Right lobe of liver (tissue), 6 donors: Measurements from ENCODE around the gene PDCD7. TPM values are rescaled to one million over a fixed set of nuclear protein-coding genes. Genes with fewer than 3 reads are reported as not detected.
"Not testable (repeated sequence)": the region's sequence is repeated elsewhere in the genome, so short reads cannot be mapped to it uniquely, and the experiment has no call there.

Source experiments
- ATAC-seq, 4 donors: fragments of 200-7000 bp; cut with Tn5 transposase; one replicate each; pipeline ENCODE4 v1.9.1; 2020; ENCODE audit warnings: mild to moderate bottlenecking in 4 of 4, moderate library complexity in 4 of 4
- DNase-seq, 3 donors: peaks; one replicate each; pipeline ENCODE4 v3.0.0-alpha.2; 2020
- H3K27ac ChIP-seq, 3 donors: fragments of 200-600 bp; one replicate each; pipeline ENCODE4 v1.8.0; 2022
- H3K27me3 ChIP-seq, 2 donors: fragments of 200-600 bp; one replicate each; pipeline ENCODE4 v1.8.0; 2022
- H3K36me3 ChIP-seq, 4 donors: fragments of 200-600 bp; sonication (generic) in 1 of 4; one replicate each; pipeline versions ENCODE4 v1.5.1 to v1.8.0; 2017 to 2022; ENCODE audit warnings: control low read depth in 1 of 4
- H3K4me1 ChIP-seq, 4 donors: fragments of 200-600 bp; sonication (generic) in 1 of 4; one replicate each; pipeline versions ENCODE4 v1.5.1 to v1.8.0; 2017 to 2022; ENCODE audit warnings: control low read depth in 1 of 4
- H3K4me3 ChIP-seq, 3 donors: fragments of 200-600 bp; one replicate each; pipeline ENCODE4 v1.8.0; 2022
- H3K9me3 ChIP-seq, 4 donors: fragments of 200-600 bp; sonication (generic) in 1 of 4; one replicate each; pipeline versions ENCODE4 v1.5.1 to v1.8.0; 2017 to 2022; ENCODE audit warnings: control low read depth in 1 of 4
- CTCF ChIP-seq, 4 donors: fragments of 200-600 bp in 3 of 4; fragments of 450-650 bp in 1 of 4; IDR thresholded peaks; one replicate each; pipeline versions ENCODE4 v1.5.1 to v1.8.0; 2016 to 2022; ENCODE audit warnings: antibody characterized with exemption in 4 of 4, mild to moderate bottlenecking in 2 of 4
- POLR2A ChIP-seq: fragments of 450-650 bp; IDR thresholded peaks from one replicate; pipeline ENCODE4 v1.6.1; 2017; ENCODE audit warnings: antibody characterized with exemption, mild to moderate bottlenecking
- WGBS: methylation state at CpG from one replicate; pipeline ENCODE4 v1.1.6; 2018; ENCODE audit warnings: low coverage, low lambda C conversion rate; ENCODE audit not compliant: insufficient coverage; ENCODE audit errors: missing lambda C conversion rate; 5-methylcytosine and 5-hydroxymethylcytosine counted together
- intact Hi-C, 2 donors: fragments of 100-400 bp; cut with DNase I; formaldehyde crosslinking; loops; one replicate each; pipeline versions ENCODE4 v1.11.2 to v1.14.1; 2022
- total RNA-seq, 6 experiments: library from RNA; depleted of rRNA in 2 of 6; stranded (reverse); fragments of >200 nt in 2 of 6; fragmentation: NEBNext Ultra II Directional in 3 of 6; extraction: Animal tissue kit (Norgen Biotek cat#: 25700) in 3 of 6; gene quantifications; one replicate each; pipeline versions ENCODE4 v1.1.0 to v1.2.4, GENCODE V29; 2016 to 2023
- donor health status: DM: no; HTN: yes; CAD: no.
- donor health status: DM: no; HTN: no; CAD: no.
- donor health status: DM: no; HTN: no; CAD: no.
- donor health status: DM: no; HTN: yes; CAD: no.
- donor health status: DM: no; HTN: yes; CAD: no.

Gene PDCD7
- total RNA-seq, 6 experiments from 2014 or later = 6.3 to 12.2 (median 9.1) TPM

GRCh38 chr15:65154720-65155119, 21.1 kb upstream of the PDCD7 start:
- Histone ChIP-seq H3K27ac (peak overlapping the region in 2 of 3 donors; percentile 17 to 56), H3K36me3 (peaks cover 16 to 93% (median 51%) of the 10 kb centered on the region in 4 donors), H3K27me3 (no peaks in the 10 kb centered on the region), H3K4me1 (peaks cover 0 to 6% (median 3%) of the 10 kb centered on the region in 4 donors), H3K9me3 (no peaks in the 10 kb centered on the region), H3K4me3 (no peak overlapping the region)
- intact Hi-C loops = no loop called here
- WGBS = 18% methylated on average over 6 of the region's 6 CpGs
- TF ChIP-seq POLR2A (no peak), CTCF (IDR thresholded peaks at IDR 0.05) (no peak)
- ATAC-seq = peak; percentile 80 to 96 (median 88)
- DNase-seq = peak in 1 of 3 donors; percentile 66

GRCh38 chr15:65147902-65148301, 14.3 kb upstream of the PDCD7 start:
- peaks cover 5 to 44% (median 13%) of the 10 kb centered on the region in 4 donors for H3K36me3 ChIP-seq
- H3K27me3 ChIP-seq = no peaks in the 10 kb centered on the region
- no peaks in the 10 kb centered on the region for H3K9me3 ChIP-seq
- WGBS = 58% methylated on average over 3 of the region's 3 CpGs
- ATAC-seq = peak in 2 of 4 donors; percentile 53 to 66
- no peak for DNase-seq
- H3K27ac ChIP-seq = no peak overlapping the region
- peaks cover 0 to 8% (median 2%) of the 10 kb centered on the region in 4 donors for H3K4me1 ChIP-seq
- H3K4me3 ChIP-seq = no peak overlapping the region
- no peak for TF ChIP-seq POLR2A
- TF ChIP-seq CTCF (IDR thresholded peaks at IDR 0.05) = no peak
- intact Hi-C loops = no loop called here

- no peak for TF ChIP-seq CTCF (IDR thresholded peaks at IDR 0.05)
- TF ChIP-seq POLR2A = no peak
- 72% methylated on average over 3 of the region's 4 CpGs for WGBS
- peaks cover 0 to 29% (median 6%) of the 10 kb centered on the region in 4 donors for H3K36me3 ChIP-seq
- no peak for ATAC-seq
- H3K9me3 ChIP-seq = no peaks in the 10 kb centered on the region
- H3K4me3 ChIP-seq = no peak overlapping the region
- intact Hi-C loops = no loop called here
- H3K4me1 ChIP-seq = peaks cover 0 to 8% (median 2%) of the 10 kb centered on the region in 4 donors
- no peaks in the 10 kb centered on the region for H3K27me3 ChIP-seq
- H3K27ac ChIP-seq = no peak overlapping the region
- no peak for DNase-seq
Measured at GRCh38 chr15:65146438-65146837, 12.8 kb upstream of the PDCD7 start.

- H3K4me3 ChIP-seq, DNase-seq, H3K9me3 ChIP-seq, H3K4me1 ChIP-seq, H3K27ac ChIP-seq, H3K36me3 ChIP-seq, H3K27me3 ChIP-seq, intact Hi-C loops, ATAC-seq: not testable (repeated sequence)
- WGBS = 82% methylated on average over 5 of the region's 6 CpGs
Measured at GRCh38 chr15:65138631-65139030, 5.0 kb upstream of the PDCD7 start.

- DNase-seq, H3K36me3 ChIP-seq, intact Hi-C loops, H3K27ac ChIP-seq, ATAC-seq, H3K4me3 ChIP-seq, H3K9me3 ChIP-seq, H3K4me1 ChIP-seq, H3K27me3 ChIP-seq: not testable (repeated sequence)
- WGBS = 96% methylated on average over 4 of the region's 4 CpGs
Measured at GRCh38 chr15:65137893-65138292, 4.3 kb upstream of the PDCD7 start.

- intact Hi-C loops, H3K4me3 ChIP-seq, H3K27ac ChIP-seq, H3K27me3 ChIP-seq, H3K9me3 ChIP-seq, ATAC-seq, H3K36me3 ChIP-seq, DNase-seq: not testable (repeated sequence)
- H3K4me1 ChIP-seq = peaks cover 0 to 12% (median 4%) of the 10 kb centered on the region in 4 donors
- WGBS = 94% methylated on average over 2 of the region's 7 CpGs
Measured at GRCh38 chr15:65137089-65137488, 3.5 kb upstream of the PDCD7 start.
